ENCODE measurements around the gene RHOF.

RHOF gene

DNA sequence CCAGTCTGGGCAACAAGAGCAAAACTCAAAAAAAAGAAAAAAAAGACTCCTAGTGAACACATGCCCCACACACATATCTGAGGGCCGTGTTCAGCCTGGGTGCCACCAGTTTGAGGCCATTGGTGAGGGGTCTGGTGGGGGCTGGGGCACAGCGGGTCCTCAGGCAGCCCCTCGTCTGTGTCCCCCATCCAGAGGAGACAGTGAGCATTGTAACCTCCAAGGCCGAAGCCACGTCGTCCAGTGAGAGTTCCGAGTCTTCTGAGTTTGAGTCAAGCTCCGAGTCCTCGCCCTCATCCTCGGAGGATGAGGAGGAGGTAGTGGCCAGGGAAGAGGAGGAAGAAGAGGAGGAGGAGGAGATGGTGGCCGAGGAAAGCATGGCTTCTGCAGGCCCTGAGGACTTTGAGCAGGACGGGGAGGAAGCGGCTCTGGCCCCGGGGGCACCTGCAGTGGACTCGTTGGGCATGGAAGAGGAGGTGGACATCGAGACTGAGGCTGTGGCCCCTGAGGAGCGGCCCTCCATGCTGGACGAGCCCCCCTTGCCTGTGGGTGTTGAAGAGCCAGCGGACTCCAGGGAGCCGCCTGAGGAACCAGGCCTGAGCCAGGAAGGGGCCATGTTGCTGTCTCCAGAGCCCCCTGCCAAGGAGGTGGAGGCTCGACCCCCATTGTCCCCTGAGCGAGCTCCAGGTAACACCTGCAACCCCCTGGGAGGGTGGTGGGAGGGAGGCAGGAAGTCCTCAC, 25.9 kb upstream of the RHOF start:
- H3K4me3 ChIP-seq (ENCODE audit: control insufficient read depth, low read depth, low read length), result no peak overlapping the region
- TF ChIP-seq, protein P1, sequence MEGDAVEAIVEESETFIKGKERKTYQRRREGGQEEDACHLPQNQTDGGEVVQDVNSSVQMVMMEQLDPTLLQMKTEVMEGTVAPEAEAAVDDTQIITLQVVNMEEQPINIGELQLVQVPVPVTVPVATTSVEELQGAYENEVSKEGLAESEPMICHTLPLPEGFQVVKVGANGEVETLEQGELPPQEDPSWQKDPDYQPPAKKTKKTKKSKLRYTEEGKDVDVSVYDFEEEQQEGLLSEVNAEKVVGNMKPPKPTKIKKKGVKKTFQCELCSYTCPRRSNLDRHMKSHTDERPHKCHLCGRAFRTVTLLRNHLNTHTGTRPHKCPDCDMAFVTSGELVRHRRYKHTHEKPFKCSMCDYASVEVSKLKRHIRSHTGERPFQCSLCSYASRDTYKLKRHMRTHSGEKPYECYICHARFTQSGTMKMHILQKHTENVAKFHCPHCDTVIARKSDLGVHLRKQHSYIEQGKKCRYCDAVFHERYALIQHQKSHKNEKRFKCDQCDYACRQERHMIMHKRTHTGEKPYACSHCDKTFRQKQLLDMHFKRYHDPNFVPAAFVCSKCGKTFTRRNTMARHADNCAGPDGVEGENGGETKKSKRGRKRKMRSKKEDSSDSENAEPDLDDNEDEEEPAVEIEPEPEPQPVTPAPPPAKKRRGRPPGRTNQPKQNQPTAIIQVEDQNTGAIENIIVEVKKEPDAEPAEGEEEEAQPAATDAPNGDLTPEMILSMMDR (IDR thresholded peaks at IDR 0.05; ENCODE audit: control insufficient read depth, insufficient read depth, low read depth, low read length, missing control alignments), result no peak
- no peak for DNase-seq (ENCODE audit: low read depth)

DNA sequence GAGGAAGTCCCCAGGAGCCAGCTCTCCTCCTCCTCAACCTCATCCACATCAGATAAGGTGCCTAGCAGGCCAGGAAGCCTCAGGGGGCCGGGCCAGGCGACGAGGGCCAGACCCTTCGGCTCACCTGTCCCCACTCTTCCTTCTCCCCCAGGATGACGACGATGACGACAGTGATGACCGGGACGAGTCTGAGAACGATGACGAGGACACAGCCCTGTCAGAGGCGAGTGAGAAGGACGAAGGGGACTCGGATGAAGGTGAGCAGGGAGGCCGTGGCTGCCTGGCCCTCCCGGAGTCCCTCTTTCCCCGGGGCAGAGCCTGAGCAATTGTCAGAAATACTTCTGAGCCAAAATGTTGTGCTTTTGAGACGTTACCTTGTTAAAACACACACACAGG, 24.2 kb upstream of the RHOF start:
- no peak for DNase-seq (ENCODE audit: low read depth)
- no peak overlapping the region for H3K4me3 ChIP-seq (ENCODE audit: control insufficient read depth, low read depth, low read length)
- TF ChIP-seq, protein P1 (IDR thresholded peaks at IDR 0.05; ENCODE audit: control insufficient read depth, insufficient read depth, low read depth, low read length, missing control alignments), result no peak

DNA sequence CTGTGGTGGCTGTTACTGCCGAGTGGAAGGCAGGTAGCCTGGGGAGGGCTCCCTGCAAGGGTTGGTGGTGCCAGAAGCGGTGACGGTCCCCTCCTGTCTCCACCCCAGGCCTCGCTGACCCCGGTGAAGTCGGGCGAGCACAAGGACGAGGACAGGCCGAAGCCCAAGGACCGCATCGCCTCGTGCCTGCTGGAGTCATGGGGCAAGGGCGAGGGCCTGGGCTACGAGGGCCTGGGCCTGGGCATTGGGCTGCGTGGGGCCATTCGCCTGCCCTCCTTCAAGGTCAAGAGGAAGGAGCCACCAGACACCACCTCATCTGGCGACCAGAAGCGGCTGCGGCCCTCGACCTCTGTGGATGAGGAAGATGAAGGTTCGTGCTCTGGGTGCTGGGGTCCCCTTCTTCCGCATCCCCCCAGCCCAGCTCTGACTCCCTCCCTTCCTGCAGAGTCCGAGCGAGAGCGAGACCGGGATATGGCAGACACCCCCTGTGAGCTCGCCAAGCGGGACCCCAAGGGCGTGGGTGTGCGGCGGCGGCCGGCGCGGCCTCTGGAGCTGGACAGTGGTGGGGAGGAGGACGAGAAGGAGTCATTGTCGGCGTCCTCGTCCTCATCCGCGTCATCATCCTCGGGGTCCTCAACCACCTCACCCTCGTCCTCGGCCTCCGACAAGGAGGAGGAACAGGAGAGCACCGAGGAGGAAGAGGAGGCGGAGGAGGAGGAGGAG, 23.6 kb upstream of the RHOF start:
- TF ChIP-seq, protein P1 (IDR thresholded peaks at IDR 0.05; ENCODE audit: control insufficient read depth, insufficient read depth, low read depth, low read length, missing control alignments), result no peak
- no peak overlapping the region for H3K4me3 ChIP-seq (ENCODE audit: control insufficient read depth, low read depth, low read length)
- DNase-seq (ENCODE audit: low read depth), result no peak

DNA sequence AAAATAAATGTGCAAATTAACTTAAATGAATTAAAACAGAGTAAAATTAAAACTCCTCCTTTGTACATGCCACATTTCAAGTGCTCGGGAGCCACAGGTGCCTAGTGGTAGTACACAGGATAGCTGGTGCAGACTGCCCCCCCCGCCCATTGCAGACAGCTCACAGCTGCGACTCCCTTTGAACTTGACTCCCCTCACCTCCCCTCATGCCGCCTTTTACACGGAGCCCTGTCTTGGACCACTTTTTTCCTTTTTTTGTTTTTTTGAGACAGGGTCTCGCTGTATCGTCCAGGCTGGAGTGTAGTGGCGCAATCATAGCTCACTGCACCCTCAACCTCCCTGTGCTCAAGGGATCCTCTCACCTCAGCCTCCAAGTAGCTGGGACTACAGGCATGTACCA, 21.8 kb upstream of the RHOF start:
- H3K4me3 ChIP-seq (ENCODE audit: control insufficient read depth, low read depth, low read length), result no peak overlapping the region
- TF ChIP-seq, protein P1 (IDR thresholded peaks at IDR 0.05; ENCODE audit: control insufficient read depth, insufficient read depth, low read depth, low read length, missing control alignments), result no peak
- no peak for DNase-seq (ENCODE audit: low read depth)

DNA sequence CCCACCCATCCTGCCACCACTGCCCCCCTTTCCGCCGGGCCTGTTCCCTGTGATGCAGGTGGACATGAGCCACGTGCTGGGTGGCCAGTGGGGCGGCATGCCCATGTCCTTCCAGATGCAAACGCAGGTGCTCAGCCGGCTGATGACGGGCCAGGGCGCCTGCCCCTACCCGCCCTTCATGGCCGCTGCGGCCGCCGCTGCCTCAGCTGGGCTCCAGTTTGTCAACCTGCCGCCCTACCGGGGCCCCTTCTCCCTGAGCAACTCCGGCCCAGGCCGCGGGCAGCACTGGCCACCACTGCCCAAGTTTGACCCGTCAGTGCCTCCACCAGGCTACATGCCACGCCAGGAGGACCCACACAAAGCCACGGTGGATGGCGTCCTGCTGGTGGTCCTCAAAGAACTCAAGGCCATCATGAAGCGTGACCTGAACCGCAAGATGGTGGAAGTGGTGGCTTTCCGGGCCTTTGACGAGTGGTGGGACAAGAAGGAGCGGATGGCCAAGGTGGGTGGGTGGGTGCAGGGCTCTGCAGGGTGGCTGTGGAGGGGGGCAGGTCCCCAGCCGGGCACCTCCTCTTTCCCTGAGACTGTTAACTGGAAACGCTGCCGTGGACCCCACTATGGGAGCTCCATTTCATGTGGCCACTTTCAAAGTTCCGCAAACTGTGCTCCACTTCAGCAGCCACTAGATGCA, 21.1 kb upstream of the RHOF start:
- no peak for DNase-seq (ENCODE audit: low read depth)
- TF ChIP-seq, protein P1 (IDR thresholded peaks at IDR 0.05; ENCODE audit: control insufficient read depth, insufficient read depth, low read depth, low read length, missing control alignments), result no peak
- H3K4me3 ChIP-seq (ENCODE audit: control insufficient read depth, low read depth, low read length), result no peak overlapping the region

DNA sequence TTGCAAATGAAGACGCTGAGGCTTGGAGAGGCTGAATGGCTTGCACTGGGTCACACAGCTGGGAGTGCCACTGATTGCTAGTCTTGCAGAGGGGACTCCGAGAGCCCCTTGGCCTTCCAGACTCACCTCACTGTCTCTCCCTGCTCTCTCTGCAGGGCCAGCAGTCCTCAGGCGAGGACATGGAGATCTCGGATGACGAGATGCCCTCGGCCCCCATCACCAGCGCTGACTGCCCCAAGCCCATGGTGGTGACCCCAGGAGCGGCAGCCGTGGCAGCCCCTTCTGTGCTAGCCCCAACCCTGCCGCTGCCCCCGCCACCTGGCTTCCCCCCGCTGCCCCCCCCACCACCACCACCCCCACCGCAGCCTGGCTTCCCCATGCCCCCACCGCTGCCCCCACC, 20.5 kb upstream of the RHOF start:
- DNase-seq (ENCODE audit: low read depth), result no peak
- no peak overlapping the region for H3K4me3 ChIP-seq (ENCODE audit: control insufficient read depth, low read depth, low read length)
- TF ChIP-seq, protein P1 (IDR thresholded peaks at IDR 0.05; ENCODE audit: control insufficient read depth, insufficient read depth, low read depth, low read length, missing control alignments), result no peak

All from AG09309 (cell line).